KMS-11 (cell line): ENCODE measurements around the gene ABLIM1.

Experiments used
- H2AFZ ChIP-seq: fragments of 200-600 bp; sonication (generic); 2 replicates; pipeline ENCODE4 v1.6.1; 2016; ENCODE audit warnings: antibody characterized with exemption, mixed run types, low read depth
- H3K27ac ChIP-seq: fragments of 200-600 bp; sonication (generic); 2 replicates; pipeline ENCODE4 v1.6.1; 2016; ENCODE audit warnings: mild to moderate bottlenecking, mixed run types
- H3K27me3 ChIP-seq: fragments of 200-600 bp; sonication (generic); 2 replicates; pipeline ENCODE4 v1.6.1; 2017; ENCODE audit warnings: mild to moderate bottlenecking, low read depth, mixed run types, moderate library complexity; ENCODE audit not compliant: insufficient read depth
- H3K36me3 ChIP-seq: fragments of 200-600 bp; sonication (generic); 2 replicates; pipeline ENCODE4 v1.6.1; 2017; ENCODE audit warnings: mild to moderate bottlenecking, mixed run types; ENCODE audit not compliant: insufficient read depth
- H3K4me1 ChIP-seq: fragments of 200-600 bp; sonication (generic); 2 replicates; pipeline ENCODE4 v1.6.1; 2016; ENCODE audit warnings: mild to moderate bottlenecking, low read depth, mixed run types; ENCODE audit not compliant: poor library complexity, severe bottlenecking
- H3K4me2 ChIP-seq: fragments of 200-600 bp; sonication (generic); 2 replicates; pipeline ENCODE4 v1.7.0; 2016; ENCODE audit warnings: mild to moderate bottlenecking, mixed run types
- H3K4me3 ChIP-seq: fragments of 200-600 bp; sonication (generic); IDR thresholded peaks from 2 replicates; pipeline ENCODE4 v1.6.1; 2017; ENCODE audit warnings: low read depth, low read length, mixed read lengths; ENCODE audit not compliant: insufficient read depth
- H3K79me2 ChIP-seq: fragments of 200-600 bp; sonication (generic); 2 replicates; pipeline ENCODE4 v1.6.1; 2016; ENCODE audit warnings: low read depth, mixed run types; ENCODE audit not compliant: insufficient read depth
- H3K9ac ChIP-seq: fragments of 200-600 bp; sonication (generic); 2 replicates; pipeline ENCODE4 v1.6.1; 2016; ENCODE audit warnings: mild to moderate bottlenecking, mixed run types
- H4K20me1 ChIP-seq: fragments of 200-600 bp; sonication (generic); 2 replicates; pipeline ENCODE4 v1.6.1; 2016; ENCODE audit warnings: mild to moderate bottlenecking, mixed run types; ENCODE audit not compliant: insufficient read depth
- TF ChIP-seq, protein P1 (sequence below): fragments of 200-600 bp; sonication (generic); conservative IDR thresholded peaks from 2 replicates; pipeline ENCODE4 v1.6.1; 2017; ENCODE audit warnings: low read depth, mild to moderate bottlenecking, antibody characterized with exemption, low read length, moderate library complexity, mixed read lengths

ABLIM1 gene

DNA sequence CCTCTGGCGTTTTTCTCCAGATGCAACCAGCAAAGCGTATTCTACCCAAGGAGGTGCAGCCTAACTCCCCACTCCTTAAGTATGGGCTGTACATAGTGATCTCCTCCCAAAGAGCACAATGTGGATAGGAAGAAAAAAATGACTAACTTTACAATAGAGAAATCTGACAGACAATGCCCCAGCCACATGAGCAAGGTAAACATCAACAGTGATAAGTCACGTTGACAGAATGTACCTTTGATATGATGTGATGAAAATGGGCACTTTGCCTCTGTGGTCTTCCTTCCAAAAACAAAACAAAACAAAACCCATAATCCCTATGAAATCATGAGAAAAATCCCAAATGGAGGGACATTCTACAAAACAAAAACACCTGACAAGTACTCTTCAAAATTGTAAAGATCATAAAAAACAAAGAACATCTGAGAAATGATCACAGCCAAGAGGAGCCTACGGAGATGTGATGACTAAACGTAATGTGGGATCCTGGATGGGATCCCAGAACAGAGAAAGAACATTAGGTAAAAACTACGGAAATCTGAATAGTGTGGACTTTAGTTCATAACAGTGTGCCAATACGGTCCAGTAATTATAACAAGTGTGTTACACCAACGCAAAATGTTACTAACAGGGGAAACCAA is 50.6 kb downstream of the ABLIM1 start:
- Histone ChIP-seq H3K9ac (no peak overlapping the region), H3K4me3 (no peak overlapping the region), H2AFZ (no peak overlapping the region), H3K79me2 (no peaks in the 10 kb centered on the region), H3K4me1 (peaks cover 8% of the 10 kb centered on the region), H3K27ac (no peak overlapping the region), H3K36me3 (no peaks in the 10 kb centered on the region), H3K27me3 (no peaks in the 10 kb centered on the region), H3K4me2 (no peak overlapping the region), H4K20me1 (no peaks in the 10 kb centered on the region)
- TF ChIP-seq, protein P1, sequence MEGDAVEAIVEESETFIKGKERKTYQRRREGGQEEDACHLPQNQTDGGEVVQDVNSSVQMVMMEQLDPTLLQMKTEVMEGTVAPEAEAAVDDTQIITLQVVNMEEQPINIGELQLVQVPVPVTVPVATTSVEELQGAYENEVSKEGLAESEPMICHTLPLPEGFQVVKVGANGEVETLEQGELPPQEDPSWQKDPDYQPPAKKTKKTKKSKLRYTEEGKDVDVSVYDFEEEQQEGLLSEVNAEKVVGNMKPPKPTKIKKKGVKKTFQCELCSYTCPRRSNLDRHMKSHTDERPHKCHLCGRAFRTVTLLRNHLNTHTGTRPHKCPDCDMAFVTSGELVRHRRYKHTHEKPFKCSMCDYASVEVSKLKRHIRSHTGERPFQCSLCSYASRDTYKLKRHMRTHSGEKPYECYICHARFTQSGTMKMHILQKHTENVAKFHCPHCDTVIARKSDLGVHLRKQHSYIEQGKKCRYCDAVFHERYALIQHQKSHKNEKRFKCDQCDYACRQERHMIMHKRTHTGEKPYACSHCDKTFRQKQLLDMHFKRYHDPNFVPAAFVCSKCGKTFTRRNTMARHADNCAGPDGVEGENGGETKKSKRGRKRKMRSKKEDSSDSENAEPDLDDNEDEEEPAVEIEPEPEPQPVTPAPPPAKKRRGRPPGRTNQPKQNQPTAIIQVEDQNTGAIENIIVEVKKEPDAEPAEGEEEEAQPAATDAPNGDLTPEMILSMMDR = no peak

DNA sequence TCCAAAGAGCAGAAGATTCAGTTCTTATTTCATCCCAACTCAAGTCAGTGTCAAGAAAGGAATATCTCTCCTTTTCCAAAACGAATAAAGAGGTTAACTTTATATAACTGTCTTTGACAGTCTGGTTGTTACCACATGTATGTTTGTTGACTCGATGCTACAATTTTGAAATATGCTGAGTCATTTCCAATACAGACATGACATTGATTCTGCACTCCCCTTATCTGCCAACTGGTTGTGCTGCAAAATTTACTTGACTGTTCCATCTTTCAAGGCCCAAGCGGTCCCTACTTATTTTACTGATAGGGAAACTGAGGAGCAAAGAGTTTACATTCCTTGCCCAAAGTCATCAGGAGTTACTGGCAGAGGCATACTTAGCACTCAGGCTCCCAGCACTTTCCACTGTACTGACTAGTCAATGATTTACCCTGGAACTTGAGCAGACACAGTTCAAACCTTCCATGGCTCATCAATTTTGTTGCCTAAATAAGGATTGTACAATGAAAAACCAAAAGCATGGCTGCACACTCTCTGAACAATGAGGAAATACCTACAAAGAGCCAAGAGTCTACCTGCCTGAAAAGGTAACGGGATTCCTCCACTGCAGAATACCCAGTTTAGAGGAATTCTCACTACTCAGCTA is 52.8 kb downstream of the ABLIM1 start:
- H3K27ac ChIP-seq = no peak overlapping the region
- no peaks in the 10 kb centered on the region for H3K36me3 ChIP-seq
- no peaks in the 10 kb centered on the region for H3K27me3 ChIP-seq
- no peak overlapping the region for H2AFZ ChIP-seq
- H3K9ac ChIP-seq = no peak overlapping the region
- H3K79me2 ChIP-seq = no peaks in the 10 kb centered on the region
- no peak overlapping the region for H3K4me2 ChIP-seq
- no peaks in the 10 kb centered on the region for H4K20me1 ChIP-seq
- no peaks in the 10 kb centered on the region for H3K4me1 ChIP-seq
- TF ChIP-seq, protein P1 = no peak
- H3K4me3 ChIP-seq = no peak overlapping the region

DNA sequence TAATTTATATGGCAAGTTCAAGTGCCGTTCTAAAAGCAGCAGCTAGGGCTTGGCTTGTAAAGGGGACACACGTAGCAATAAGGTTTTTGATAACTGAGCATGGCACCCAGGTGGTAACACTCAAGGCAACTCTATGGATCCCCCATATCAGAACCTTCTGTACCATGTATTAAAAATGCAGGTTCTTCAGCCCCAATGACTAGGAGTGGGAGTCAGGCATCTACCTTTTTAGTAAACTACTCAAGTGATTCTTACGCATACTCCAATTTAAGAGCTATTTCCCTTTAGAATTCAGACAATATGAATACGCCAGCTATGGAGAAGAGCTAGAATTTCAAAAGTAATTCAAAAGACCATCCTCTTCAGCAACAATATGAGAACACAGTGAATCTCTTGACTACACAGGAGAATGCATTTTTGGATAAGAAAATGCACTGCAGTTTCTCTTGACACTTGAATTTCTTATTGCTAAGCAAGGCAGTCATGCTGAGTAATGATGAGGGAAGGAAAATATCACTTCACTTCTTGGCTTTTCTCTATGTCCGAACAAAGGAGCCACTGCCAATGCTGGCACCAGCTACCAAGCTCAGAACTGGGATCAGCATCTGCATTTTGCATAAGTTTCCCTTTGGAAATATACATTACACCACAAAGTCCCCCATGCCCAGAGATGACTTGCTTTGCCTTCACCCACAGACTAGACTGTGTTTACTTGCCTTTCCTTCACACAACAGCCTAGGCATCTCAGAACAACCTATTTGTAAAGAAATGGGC is 53.5 kb downstream of the ABLIM1 start:
- TF ChIP-seq, protein P1 = no peak
- no peak overlapping the region for H3K9ac ChIP-seq
- H3K27me3 ChIP-seq = no peaks in the 10 kb centered on the region
- no peak overlapping the region for H3K4me2 ChIP-seq
- H3K79me2 ChIP-seq = no peaks in the 10 kb centered on the region
- no peak overlapping the region for H2AFZ ChIP-seq
- H3K27ac ChIP-seq = no peak overlapping the region
- H3K4me3 ChIP-seq = no peak overlapping the region
- no peaks in the 10 kb centered on the region for H3K36me3 ChIP-seq
- no peaks in the 10 kb centered on the region for H3K4me1 ChIP-seq
- no peaks in the 10 kb centered on the region for H4K20me1 ChIP-seq

DNA sequence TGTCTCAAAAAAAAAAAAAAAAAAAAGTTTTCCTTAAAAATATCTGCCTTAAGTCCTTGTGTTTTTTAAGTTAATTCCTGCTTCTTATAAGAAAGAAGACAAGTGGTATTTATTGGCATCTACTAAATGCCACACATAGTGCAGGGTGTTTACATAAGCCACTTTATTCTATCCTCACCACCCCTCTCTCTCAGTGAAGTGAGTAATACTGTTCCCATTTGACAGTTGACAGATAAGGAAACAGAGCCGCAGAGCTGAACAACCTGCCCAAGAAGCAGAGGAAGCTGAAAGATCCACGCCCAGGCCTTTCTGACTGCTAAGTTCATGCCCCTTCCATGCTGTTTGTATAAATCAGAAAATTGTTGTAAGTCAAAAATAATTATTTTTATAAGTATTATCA is 54.1 kb downstream of the ABLIM1 start:
- TF ChIP-seq, protein P1 = no peak
- H3K27ac ChIP-seq = no peak overlapping the region
- H4K20me1 ChIP-seq = no peaks in the 10 kb centered on the region
- no peak overlapping the region for H3K9ac ChIP-seq
- H3K4me3 ChIP-seq = no peak overlapping the region
- no peaks in the 10 kb centered on the region for H3K27me3 ChIP-seq
- H3K4me2 ChIP-seq = no peak overlapping the region
- no peaks in the 10 kb centered on the region for H3K79me2 ChIP-seq
- H3K36me3 ChIP-seq = no peaks in the 10 kb centered on the region
- H2AFZ ChIP-seq = no peak overlapping the region
- no peaks in the 10 kb centered on the region for H3K4me1 ChIP-seq
